SK-MEL-5 (cell line): ENCODE results near the gene HTR3B. TPM values are rescaled to one million over a fixed set of nuclear protein-coding genes. Genes with fewer than 3 reads are reported as not detected.
A peak's percentile ranks its signal among the peaks of the same experiment; 100 is the strongest.

Experiments used
- DNase-seq: peaks from one replicate; pipeline ENCODE4 v3.0.0-alpha.2; 2016; ENCODE audit warnings: low read depth, low spot score
- in situ Hi-C: cut with HindIII; loops from 2 replicates; pipeline ENCODE4 v1.10.0; 2016; ENCODE audit warnings: low sequenced_read_pairs, high pct_unique_total_duplicates, low pct_unique_long_range_greater_than_20kb
- polyA plus RNA-seq, 2 experiments: library from polyadenylated mRNA; depleted of rRNA; stranded (reverse); fragments of >200 nt; gene quantifications; 2 replicates each; pipeline ENCODE4 v1.2.3, GENCODE V29; 2015
- total RNA-seq: library from RNA; depleted of rRNA; stranded (reverse); fragments of >200 nt; shearing (Covaris generic); gene quantifications from 2 replicates; pipeline ENCODE4 v1.2.3, GENCODE V29; 2014; rRNA removed

The HTR3B gene, protein sequence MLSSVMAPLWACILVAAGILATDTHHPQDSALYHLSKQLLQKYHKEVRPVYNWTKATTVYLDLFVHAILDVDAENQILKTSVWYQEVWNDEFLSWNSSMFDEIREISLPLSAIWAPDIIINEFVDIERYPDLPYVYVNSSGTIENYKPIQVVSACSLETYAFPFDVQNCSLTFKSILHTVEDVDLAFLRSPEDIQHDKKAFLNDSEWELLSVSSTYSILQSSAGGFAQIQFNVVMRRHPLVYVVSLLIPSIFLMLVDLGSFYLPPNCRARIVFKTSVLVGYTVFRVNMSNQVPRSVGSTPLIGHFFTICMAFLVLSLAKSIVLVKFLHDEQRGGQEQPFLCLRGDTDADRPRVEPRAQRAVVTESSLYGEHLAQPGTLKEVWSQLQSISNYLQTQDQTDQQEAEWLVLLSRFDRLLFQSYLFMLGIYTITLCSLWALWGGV
- 0.24 and 0.55 TPM in 2 replicates for total RNA-seq
- polyA plus RNA-seq (2015; cell fraction: cytosol; rRNA removed), result 0.25 and 0.38 TPM in 2 replicates
- polyA plus RNA-seq (2015; cell fraction: nucleus; rRNA removed), result 0.41 TPM in 1 of 2 replicates, not detected in the other

DNA sequence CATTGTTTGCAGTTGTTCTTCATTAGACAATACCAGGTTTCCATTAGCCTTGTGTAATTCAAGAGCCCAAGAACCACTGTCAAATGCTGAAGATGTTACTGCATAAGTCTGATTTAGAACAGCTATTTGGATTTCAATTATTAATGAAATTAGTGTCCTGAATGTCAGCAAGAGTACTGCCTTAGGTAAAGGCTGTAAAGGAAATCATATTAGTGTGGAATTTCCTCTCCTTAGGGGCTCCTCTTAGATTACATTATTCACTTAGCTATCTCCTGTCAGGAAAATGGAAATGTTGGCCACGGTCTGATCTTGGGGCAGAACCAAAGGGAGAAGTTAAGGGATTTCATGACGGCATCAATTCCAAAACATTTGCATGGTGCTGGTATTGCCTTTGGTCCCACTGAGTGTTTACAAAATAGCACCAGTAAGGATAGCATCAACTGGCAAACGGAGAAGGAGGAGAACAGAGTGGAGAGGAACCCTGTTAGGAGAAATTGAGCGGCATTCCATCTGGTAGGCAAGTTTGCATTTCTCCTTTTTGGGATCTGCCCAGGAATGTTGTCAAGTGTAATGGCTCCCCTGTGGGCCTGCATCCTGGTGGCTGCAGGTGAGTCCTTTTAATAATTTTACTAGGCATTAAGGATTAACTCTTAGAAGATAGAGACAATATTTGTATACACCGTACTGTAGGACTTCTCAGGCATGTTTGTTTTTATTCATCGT lies at the start of gene HTR3B:
Gene HTR3B, plus strand, starts transcription at position 418 of the 723 bp plus-strand sequence. Its CDS starts 138 bp downstream, at position 556.
- DNase-seq, result no peak
- in situ Hi-C loops, result no loop called here

DNA sequence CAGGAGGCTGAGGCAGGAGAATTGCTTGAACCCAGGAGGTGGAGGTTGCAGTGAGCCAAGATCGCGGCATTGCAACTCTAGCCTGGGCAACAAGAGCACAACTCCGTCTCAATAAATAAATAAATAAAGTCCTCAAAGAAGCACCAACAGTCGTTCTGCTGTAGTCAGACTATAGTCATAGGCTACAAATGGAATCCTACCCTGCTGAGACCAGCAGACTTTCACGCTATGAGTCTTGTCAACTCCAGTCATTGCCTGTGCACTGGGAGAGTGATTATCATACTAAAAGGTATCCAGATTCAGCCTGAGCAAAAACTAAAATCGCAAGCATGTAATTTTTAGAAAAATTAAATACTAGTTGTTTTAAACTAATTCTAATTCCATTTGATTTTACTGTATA lies 48.8 kb upstream of the HTR3B start:
- no peak for DNase-seq
- in situ Hi-C loops, result no loop called here

DNA sequence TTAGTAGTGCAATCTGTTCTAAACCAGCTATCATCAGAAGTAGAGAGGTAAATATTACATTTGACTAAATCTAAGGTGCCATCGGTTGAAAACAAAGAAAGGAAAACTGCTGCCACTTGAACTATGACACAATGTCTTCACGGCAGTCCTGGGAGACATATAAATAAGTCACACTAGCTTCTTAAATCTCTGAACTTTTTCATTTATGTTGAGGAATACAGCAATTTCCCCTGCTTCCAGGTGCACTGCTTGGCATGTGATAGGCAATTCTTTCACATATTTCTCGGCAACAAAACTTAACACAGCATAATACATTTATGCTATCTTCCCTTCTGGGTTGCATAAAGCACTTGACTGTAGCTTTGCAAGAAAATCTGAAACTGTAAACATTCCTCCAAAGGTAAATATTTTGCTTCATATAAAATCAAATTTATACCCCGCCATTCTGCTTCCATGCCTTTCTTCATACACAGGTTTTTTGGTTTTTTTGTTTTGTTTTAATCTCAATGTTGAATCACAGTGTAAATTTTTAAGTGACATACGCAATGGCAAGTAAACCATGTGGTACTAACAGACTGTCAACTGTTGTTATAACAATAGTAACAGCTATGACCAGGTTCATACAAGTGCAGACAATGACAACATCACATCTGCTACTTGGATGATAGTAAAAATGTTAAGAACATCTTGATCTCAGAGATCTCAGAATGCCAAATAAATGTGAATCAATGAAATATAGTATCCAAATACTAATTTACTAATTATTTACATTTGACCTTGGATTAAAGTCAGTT lies 47.4 kb upstream of the HTR3B start:
- in situ Hi-C loops, result no loop called here
- no peak for DNase-seq

DNA sequence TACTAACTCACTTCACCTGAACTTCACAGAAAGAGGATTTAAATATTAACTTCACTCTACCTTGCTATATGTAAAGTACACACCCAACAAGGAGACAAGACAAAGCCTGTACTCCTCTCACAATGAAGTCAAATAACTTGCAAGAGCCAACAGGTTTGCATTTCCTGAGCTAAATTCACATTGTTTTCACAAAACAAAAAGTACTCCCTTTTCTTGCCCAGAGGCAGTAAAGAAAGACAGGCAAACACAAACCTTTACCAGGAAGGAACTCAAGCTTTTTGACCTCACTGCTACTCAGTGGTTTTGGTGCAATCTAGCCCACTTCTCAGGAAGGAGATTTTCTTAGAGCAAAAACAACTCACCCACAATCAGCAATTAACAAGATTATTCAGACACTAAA lies 44.9 kb upstream of the HTR3B start:
- in situ Hi-C loops, result no loop called here

DNA sequence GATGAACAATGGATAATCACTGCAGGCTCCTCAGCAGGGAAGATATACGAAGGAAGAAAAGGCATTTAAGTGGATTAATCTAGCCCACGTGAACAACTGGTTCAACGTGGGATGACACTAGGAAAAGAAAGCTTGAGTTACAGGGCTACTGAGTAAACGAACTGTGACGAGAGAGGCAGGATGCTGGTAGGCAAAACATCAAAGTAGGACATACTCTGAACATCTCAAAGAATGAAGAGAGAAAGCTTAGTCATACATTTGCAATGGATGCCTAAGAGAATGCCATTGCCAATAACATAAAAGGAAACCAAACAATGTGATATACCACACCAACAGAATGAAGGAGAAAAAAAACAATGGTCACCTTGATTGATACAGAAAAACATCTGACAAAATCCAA lies 42.2 kb upstream of the HTR3B start:
- in situ Hi-C loops, result no loop called here

More for the DNA sequence above, 44.9 kb upstream of the HTR3B start:
- no peak for DNase-seq

DNA sequence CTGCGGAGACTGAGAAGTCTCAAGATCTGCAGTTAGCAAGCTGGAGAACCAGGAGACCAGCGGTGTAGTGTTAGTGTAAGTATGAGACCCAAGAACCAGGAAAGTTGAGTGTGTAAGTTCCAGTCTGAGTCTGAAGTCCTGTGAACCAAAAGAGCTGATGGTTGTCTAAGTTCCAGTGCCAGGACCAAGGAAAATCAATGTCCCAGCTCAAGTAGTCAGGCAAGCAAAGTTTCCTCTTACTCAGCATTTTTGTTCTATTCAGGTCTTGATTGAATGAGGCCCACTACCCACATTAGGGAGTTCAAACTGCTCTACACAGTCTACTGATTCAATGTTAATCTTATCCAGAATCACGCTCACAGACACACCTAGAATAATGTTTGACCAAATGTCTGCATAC lies 40.2 kb upstream of the HTR3B start:
- DNase-seq, result no peak
- in situ Hi-C loops, result no loop called here

More for the DNA sequence above, 42.2 kb upstream of the HTR3B start:
- no peak for DNase-seq

DNA sequence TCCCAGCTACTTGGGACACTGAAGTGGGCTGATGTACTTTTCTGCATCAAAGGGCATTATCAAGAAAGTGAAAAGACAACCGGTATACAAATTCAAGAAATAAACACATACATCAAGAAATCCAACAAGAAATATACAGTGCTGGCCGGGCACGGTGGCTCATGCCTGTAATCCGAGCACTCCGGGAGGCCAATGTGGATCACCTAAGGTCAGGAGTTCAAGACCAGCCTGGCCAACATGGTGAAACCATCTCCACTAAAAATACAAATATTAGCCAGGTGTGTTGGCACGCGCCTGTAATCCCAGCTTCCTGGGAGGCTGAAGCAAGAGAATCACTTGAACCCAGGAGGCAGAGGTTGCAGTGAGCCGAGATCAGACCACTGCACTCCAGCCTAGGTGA lies 38.7 kb upstream of the HTR3B start:
- in situ Hi-C loops, result no loop called here
- no peak for DNase-seq

DNA sequence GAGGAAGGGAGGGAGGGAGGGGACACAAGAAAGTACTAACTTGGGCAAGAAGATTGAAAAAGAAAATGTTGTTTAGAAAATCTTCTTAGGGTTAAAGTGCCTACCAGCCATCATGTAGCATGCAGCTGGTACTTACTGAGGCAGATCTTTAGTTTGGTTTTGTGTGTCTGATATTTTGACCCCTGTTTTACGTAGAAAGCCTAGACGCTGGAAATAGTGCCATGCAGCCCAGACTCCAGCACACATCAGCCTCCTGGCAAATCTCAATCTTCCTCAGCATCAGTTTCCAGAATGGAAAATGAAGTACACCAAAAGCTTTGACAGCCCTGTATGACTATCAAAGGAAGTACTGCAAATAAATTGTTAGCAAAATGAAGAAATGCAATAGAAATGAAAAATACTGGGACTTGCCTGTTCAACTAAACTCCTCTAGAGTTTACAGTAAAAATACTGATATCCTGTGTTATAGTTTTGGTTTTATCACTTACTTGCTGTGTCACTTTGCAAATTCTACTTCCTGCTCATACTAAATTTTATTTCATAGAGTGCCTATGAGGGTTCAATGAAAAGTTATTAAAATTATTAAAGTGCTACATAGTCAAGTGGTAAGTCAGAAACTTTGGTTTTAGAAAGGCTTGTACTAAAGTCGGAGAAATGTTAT lies 36.6 kb upstream of the HTR3B start:
- in situ Hi-C loops, result no loop called here
- no peak for DNase-seq

DNA sequence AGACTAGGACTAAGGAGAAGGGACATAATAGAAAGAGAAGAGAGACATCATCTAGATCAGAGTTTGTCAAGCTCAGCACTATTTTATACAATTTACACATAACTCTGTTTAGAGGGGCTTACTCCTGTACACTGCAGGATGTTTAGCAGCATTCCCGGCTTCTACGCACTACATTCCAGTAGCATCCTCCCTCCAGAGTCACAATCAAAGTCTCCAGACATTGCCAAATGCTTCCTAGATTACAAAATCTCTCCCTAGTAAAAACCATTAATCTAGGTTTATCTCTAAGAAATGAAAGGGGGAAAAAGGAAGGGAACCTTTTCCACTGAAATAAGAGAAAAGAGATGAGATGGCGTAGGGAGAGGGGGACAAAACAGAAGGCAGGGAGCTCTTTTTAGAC lies 33.3 kb upstream of the HTR3B start:
- no peak for DNase-seq
- in situ Hi-C loops, result no loop called here

DNA sequence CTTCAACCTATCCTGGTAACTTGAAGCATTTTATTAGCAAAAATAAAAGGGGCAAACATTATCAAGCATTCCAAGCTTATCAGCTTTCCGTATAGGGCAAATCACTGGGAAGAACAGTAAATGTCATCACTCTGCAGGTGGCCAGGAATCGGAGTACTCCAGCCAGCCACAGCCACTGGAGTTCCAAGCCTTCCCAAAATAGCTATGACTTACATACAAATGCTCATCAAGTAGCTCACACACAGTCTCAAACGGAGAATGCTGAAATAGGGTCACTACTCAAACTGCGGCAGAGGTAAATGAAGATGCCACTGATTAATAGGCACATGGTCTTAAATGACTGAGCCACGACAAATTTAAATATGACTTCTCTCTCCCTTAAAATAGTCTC lies 31.4 kb upstream of the HTR3B start:
- DNase-seq, result no peak
- in situ Hi-C loops, result no loop called here

DNA sequence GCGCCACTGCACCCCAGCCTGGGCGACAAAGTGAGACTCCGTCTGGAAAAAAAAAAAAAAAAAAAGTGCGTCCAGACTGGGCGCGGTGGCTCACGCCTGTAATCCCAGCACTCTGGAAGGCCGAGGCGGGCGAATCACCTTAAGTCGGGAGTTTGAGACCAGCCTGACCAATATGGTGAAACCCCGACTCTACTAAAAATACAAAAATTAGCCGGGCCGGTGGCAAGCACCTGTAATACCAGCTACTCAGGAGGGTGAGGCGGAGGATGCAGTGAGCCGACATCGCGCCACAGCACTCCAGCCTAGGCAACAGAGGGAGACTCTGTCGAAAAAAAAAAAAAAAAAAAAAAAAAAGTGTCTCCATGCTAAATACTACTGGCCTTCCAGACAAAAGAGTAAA lies 30.5 kb upstream of the HTR3B start:
- in situ Hi-C loops, result no loop called here
- DNase-seq, result no peak

DNA sequence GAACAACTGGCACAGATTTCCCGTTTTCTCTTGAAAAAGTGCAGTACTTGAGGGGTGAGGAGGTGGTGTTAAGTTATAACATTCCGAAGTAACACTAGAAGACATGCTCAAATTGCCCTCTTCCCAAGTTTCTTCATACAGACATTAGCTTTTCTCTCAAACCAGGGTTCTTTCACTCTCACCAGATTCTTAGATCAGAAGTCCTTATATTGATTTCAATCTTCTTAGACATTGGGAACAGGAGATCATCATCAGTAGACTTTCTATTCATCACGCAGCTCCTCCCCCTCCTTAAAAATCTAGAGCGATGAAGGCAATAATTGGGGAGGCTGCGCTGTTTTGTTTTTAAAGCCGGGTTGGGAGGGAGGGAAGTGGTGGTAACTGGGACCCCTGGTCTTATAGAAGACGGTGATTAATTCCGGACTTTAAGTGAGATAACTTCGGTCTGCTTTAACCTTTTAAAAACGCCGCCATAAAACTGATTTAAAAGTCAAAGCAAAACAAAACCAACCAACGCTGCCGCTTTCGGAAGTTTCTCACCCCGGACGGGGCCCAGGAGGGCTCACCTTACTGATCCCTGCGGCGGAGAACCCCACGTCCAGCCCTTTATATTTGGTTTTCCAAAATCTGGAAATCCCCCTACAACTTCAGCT lies 29.9 kb upstream of the HTR3B start:
- in situ Hi-C loops, result no loop called here
- DNase-seq, result peak; percentile 3

DNA sequence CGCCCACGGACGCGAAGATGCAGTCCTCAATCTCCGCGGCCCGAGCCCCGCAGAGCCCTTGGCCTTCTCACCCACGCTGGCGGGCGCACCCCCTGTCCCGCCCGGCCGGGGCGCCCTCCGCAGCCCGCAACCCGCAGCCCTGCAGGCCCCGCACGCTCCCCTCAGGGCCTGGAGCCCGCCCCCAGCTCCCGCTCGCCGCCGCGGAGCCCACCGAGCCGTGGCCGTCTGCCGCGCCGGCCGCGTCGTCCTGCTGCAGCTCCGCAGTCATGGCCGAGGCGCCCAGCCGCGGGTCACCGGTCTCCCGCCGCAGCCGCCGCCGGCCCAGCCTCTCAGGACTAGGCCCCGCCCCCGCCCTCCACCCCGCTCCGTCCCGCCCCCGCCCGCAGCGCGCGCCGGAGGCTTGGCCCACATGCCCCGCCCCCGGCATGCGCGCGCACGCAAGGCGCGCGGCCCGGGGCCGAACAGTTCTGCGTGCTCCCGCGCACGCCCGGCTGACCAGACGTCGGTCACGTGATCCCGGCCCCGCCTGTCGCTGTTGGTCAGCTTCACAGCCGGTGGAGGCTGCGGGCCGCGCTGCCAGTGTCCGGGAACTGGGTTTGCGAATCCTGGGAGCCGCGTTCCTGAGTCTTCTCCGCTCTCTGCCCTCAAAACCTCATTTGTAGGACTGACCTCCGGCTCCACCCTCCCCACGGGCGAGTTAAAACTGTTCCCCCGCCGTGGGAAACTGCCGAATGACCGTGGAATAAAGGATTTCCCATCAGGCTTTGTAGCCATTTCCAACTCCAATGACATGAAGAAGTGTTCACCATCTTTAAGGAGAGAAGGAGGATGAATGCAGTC lies 29.1 kb upstream of the HTR3B start, which contains the start of gene USP28:
Gene USP28, minus strand, starts transcription at position 339 of the 840 bp plus-strand sequence. Its CDS starts 71 bp downstream, at position 268.
- peak; percentile 90 for DNase-seq
- in situ Hi-C loops, result no loop called here

DNA sequence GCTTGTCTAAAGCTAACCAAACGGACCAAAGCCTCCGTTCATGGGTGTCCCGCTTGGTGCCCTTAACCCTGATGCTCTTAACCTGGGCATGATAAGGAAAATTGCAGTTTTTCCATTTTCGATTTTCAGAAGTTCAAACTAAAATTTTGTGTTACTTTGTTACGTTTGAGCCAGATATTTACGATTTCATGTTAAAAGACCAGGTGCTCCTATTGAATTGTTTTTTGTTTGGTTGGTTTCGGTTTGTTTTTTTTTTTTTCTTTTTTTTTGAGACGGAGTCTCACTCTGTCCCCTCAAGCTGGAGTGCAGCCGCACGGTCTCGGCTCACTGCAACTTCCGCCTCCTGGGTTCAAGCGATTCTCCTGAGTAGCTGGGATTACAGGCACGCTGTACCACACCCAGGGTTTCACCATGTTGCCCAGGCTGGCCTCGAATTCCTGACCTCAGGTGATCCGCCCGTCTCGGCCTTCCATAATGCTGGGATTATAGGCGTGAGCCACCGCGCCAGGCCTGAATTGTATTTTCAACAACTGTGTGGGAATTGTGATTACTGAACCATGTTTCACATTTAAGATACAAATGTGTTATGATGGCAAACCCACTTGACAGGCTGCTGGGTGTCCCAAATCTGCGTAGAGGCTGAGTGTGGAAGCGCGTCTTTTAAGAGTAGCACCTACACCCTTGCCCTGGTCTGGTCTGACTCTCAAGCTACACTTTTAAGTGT lies 28.4 kb upstream of the HTR3B start:
- no peak for DNase-seq
- in situ Hi-C loops, result no loop called here

DNA sequence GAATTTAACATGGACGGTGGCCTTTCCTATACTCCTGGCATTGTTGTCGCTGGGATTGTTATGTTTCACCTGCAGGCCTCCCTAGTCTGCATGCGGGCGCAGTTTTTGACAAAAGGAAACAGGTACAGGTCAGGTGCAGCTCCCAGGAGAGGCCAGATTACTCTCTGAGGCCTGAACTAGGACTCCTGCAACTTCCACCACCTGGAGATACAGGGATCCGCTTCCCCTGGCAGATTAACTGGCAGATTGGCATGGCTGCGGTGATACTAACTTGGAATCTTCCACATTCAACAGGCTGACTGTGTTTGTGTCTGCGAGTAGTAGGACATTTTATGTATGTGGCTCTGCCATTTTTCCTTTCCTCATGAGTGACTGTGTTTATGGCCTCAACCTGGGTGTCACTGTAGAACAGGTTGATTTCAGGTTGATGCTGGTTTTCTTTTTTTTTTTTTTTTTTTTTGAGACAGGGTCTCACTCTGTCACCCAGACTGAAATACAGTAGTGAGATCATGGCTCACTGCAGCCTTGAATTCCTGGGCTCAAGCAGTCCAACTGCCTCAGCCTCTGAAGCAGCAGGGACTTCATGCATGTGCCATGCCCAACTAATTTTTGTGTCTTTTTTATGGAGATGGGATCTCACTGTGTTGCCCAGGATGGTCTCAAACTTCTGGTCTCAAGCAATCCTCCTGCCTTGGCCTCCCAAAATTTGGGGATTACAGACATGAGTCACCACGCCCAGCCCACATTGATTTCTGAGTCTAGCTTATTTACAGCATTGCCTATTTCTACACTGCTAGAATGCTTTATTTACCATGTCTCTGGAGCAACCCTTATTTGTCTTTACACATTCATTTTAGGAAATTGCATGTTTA lies 27.6 kb upstream of the HTR3B start:
- no peak for DNase-seq
- in situ Hi-C loops, result no loop called here
